HG03135 (cell line): ENCODE measurements around the gene L3MBTL3.
"Not testable (repeated sequence)": the region's sequence is repeated elsewhere in the genome, so short reads cannot be mapped to it uniquely, and the experiment has no call there.

ENCODE experiments used
- ATAC-seq: cut with Tn5 transposase; IDR thresholded peaks from one replicate; pipeline ENCODE4 v1.9.1; 2021; ENCODE audit warnings: mild to moderate bottlenecking, moderate library complexity; ENCODE audit not compliant: unreplicated experiment

The L3MBTL3 gene

DNA sequence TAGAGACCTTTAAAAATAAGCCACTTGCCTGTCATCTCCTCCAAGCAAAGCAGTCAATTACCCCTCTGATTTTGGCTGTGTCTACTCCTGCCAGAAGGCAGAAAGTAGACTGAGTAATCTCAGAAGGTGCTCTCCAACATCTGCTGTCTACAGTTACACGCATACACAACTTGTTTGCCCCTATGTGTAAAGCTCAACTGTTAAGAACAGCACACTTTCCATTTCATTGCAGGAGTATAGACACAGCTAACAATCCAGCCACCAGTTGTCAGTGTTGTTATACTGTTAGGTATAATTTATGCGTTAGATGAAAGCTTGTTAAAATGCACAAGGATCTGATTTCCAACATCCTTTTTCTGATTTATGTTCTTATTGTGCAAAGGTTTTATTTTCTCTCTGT is 116.2 kb downstream of the L3MBTL3 start:
- no peak for ATAC-seq

DNA sequence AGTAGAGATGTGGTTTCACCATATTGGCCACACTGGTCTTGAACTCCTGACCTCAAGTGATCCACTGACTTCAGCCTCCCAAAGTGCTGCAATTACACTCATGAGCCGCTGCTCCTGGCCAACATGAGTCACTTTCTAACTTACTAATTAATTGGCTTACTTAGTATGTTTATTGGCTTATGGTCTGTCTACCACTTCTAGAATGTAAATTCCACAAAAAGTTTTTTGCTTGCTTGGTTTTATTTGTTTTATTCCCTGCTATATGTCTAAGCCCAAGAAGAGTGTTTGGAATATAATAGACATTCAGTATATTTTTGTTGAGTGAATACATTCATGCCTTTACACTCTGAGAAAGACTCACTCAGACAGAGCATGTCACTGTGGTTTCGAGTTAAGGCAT is 118.4 kb downstream of the L3MBTL3 start:
- no peak for ATAC-seq

- ATAC-seq, result peak; percentile 79
Observed at GRCh38 chr6:130138116-130138908, 119.9 kb downstream of the L3MBTL3 start.

GRCh38 chr6:130138909-130139242 is 120.5 kb downstream of the L3MBTL3 start:
- peak; percentile 33 for ATAC-seq

DNA sequence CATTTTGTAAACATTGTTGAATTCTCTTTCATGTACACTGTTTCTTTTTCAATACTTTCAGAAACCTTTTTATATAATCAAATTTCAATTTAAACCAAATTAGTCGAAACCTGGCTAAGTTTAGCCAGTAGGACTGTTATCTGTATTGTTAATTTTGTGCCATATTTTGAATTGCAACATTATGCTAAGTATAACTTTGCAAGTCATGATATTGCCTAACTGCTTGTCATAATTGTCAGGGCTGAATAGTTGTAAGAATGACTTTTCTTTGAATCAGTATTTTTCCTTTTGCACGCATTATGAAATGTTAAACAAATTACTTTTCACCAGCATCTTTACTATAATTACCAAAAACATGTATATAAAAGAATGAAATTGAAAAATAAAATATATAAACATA is 121.7 kb downstream of the L3MBTL3 start:
- ATAC-seq, result no peak

DNA sequence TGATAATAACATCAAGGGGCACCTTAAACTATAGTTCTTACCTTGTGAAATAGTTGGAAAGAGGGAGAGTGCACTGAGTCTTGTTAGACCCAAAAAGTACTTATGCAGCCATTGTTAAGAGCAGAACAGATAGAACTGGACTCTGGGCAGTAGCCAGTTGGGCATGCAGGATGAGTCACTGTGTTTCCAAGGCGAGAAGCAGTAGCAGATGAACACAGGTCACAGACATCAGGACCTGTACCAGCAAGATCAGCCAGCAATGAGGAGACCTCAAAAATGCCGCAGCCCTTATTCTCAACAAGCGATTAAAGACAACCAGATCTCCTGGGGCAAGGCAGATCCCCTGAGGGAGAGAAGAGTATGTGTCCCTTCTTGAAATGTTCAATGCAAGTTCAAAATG is 125.3 kb downstream of the L3MBTL3 start:
- ATAC-seq, result no peak

DNA sequence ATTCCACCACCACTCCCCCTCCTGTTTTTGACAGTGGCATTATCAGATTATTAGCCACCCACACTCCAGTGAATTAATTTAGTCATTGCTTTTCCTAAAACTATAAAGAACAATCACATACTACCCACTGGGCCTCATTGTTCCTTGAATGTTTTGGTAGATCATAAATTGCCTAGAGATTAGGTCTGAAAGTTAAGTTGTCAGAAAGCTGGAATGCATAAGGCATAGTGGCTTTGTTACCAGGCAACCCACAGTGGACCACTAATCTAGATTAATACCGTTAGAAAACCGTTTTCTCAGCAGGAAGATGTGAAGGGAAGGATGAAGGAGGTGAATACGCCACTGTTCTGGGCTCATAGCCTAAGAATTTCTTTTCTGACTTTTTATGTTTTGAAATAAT is 128.7 kb downstream of the L3MBTL3 start:
- ATAC-seq, result no peak

- no peak for ATAC-seq
Observed at GRCh38 chr6:130148181-130148580, 129.8 kb downstream of the L3MBTL3 start.

DNA sequence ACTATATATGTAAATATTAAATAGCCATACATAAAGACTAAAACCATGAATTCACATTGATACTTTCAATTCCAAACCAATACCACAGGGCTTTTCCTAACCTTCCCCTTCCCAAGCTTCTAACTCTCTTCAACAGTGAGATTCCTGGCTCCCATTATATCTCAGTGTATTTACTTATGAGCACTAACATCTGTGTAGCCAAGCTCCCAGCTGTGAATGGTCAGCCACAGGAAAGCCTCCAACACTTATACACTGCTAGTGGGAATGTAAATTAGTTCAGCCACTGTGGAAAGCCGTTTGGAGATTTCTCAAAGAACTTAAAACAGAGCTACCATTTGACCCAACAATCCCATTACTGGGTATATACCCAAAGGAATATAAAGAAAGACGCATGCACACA is 130.6 kb downstream of the L3MBTL3 start:
- ATAC-seq, result not testable (repeated sequence)

GRCh38 chr6:130150906-130151305 is 132.5 kb downstream of the L3MBTL3 start:
- ATAC-seq, result no peak

DNA sequence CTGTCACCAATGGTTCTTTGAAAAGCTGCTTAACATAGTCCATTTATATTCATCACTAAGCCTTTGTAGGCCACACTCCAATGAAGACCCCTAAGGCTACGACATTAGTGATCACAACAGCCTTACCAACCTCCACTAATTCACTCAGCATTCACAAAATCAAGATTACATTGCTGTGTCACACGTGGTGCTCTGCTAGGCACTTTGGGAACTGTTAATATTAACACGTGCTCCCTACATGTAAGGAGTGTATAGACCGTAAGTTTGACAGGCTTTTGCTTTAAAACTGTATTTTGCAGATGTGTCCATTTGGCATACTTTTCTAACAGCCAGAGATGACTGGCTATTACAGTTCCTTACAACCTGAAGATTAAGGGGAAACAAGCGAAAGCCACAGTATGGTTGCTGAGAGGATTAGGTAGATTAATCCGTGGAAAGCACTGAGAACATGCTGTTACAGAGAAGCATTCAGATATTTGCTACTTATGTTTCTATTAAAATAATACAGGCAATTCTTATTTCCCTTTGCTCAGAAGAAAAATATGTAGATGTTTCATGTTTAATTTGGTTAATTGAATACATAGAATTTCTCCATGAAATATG is 134.6 kb downstream of the L3MBTL3 start:
- no peak for ATAC-seq

GRCh38 chr6:130156908-130157307 is 138.5 kb downstream of the L3MBTL3 start:
- no peak for ATAC-seq

DNA sequence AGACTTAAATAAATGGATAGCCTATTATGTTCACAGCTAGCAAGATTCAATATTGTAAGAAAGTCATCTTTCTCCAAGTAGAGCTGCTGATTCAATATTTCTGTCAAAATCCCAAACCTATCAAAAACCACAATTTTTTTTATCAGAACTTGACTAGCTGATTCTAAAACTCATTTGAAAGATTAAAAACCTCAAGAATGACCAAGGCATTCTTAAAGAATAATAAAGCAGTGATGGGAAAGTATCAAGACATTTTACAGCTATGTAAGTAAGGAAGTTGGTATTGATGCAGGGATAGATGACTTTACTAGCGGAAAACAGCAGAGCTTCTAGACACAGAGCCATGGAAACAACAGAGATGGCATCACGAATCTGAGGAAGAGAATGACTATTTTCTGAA is 139.7 kb downstream of the L3MBTL3 start:
- ATAC-seq, result no peak

DNA sequence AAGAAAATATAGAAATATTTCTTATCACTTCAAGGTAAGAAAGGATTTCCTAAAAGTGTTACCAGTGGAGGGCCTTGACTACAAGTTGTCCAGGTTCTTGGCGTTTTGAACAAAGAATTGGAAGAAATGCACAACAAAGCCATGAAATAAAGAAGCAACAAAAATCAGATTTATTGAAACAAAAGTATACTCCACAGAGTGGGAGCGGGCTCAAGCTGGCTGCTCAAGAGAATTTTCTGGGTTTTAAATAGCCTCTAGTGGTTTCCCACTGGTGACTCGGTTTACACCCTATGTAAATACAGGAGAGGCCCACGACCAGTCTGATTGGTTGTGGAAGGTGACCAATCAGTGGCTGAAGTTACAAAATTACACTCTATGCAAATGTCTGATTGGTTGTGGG is 140.2 kb downstream of the L3MBTL3 start:
- ATAC-seq, result no peak

DNA sequence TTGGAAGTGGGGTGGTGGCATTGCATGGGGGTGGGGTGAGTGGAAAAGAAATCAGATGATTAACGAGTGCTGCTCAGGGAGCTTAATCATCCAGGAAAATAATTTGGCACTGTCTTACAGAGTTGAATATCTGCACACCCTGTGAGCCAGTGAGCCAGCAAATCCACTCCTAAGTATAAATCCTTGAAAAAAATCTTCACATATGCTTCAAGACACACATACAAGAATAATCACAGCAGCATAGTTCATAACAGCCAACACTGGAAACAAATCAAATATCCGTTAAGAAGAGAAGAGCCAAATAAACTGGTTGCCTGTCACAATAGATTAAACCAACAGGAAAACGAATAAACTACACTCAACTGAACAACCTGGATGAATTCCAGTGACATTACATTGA is 141.6 kb downstream of the L3MBTL3 start:
- no peak for ATAC-seq

- ATAC-seq, result no peak
Observed at GRCh38 chr6:130161683-130162404, 143.5 kb downstream of the L3MBTL3 start.

DNA sequence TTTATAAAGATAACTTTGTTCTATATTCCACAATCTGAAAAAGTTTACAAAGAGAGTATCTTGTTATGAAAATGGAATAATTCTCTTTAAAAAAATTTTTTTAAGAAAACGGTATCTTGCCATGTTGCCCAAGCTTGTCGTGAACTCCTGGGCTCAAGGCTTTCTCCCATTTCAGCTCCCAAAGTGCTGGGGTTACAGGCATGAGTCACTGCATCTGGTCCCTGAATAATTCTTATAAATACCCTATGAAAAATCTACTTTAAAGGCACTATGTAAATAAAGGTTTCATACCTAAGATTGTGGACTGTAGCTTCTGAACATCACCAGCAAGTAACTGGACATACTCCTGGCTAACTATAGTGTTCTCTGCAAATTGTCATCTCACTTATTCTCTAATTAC is 144.0 kb downstream of the L3MBTL3 start:
- no peak for ATAC-seq

DNA sequence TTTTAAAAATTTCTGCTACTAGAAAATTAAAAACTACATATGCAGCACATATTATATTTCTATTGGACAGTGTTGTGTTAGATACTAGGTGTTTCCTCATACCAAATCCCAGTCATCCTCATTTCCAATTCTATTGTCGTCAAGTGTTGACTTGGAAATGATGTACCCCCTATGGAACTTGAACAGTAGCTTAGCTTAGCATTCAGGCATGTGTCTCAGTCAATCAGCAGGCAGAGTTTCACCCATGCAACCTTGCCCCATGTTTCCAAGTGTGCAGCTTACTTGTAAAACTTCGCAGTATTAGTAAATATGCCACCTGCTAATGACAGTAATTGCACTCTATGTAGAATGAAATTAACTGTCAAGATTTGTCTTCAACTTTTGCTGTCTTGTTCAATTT is 144.9 kb downstream of the L3MBTL3 start:
- no peak for ATAC-seq

DNA sequence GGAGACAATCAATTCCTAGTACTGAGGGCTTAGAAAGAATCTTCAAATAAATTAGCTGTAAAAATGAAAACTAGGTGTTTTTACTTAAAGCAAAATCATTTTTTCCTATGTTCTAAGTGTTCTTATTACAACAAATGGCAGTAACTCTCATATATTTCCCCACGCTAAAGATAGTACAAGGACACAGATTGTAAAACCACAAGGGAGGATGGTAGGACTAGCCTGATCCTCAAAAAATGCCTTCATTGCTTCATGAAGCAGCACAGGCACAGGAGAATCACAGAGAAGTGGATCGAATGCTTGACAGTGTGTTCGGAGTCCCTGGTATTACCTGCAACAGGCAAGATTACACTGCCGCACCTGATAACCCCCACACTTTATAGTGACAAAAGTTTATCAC is 145.9 kb downstream of the L3MBTL3 start:
- no peak for ATAC-seq

DNA sequence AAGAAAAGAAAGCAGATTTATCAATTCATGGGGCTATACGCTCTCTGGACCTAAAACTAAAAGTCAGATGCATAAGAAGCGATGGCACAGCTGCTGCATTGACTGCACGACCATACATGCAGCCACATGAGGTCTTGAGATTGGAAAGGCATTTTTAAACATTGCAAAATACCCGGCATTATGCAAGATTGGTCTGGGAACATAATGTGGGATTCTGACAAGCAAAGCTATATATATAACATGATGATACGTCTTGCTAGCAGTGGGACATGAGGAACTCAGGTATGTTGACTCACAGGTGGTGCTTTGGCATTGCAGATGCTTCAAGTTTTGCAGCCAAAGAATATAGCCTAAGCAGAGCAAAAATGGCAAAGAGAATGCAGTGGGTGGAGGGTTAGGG is 149.3 kb downstream of the L3MBTL3 start:
- no peak for ATAC-seq

- ATAC-seq, result not testable (repeated sequence)
Observed at GRCh38 chr6:130170160-130170559, 151.8 kb downstream of the L3MBTL3 start.

DNA sequence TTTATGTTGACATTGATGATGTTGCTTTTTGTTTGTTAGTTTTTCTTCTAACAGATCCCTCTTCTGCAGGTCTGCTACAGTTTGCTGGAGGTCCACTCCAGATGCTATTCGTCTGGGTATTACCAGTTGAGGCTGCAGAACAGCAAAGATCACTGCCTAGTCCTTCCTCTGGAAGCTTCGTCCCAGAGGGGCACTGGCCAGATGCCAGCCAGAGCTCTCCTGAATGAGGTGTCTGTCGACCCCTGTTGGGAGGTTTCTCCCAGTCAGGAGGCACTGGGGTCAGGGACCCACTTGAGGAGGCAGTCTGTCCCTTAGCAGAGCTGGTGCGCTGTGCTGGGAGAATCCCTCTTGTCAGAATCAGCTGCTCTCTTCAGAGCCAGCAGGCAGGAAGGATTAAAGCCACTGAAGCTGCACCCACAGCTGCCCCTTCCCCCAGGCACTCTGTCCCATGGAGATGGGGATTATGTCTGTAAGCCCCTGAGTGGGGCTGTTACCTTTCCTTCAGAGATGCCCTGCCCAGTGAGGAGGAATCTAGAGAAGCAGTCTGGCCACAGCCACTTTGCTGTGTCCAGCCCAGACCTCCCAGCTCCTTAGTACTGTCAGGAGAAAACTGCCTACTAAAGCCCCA is 155.1 kb downstream of the L3MBTL3 start:
- ATAC-seq, result not testable (repeated sequence)
